HG02885 (cell line): ENCODE measurements around the gene OR4D1.
"Not testable (repeated sequence)": the region's sequence is repeated elsewhere in the genome, so short reads cannot be mapped to it uniquely, and the experiment has no call there.

Experiments
- ATAC-seq: cut with Tn5 transposase; IDR thresholded peaks from one replicate; pipeline ENCODE4 v1.9.1; 2021; ENCODE audit warnings: mild to moderate bottlenecking; ENCODE audit not compliant: unreplicated experiment, poor library complexity

OR4D1 gene

GRCh38 chr17:58147930-58148434 lies at the start of gene OR4D1:
Gene OR4D1, plus strand, starts transcription at chr17:58148384. Its CDS starts 6,770 bp downstream, at chr17:58155154.
- ATAC-seq, result no peak

DNA sequence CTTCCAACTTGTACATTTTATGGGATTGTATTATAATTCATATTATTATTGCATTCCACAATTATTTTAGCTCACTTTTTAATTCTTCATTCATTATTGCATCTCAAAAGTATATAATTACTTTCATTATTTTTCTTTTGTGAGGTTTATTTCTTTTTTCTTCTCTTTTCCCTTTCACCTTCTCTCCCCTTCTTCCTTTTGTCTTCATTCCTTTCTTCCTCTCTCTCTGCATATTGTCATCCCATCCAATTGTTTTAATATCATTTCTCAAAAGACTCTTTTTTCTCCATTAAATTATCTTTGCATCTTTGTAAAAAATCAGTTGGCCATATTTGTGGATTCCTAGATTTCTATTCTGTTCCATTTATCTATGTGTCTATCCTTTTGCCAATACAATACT lies 47.7 kb upstream of the OR4D1 start:
- ATAC-seq, result no peak

DNA sequence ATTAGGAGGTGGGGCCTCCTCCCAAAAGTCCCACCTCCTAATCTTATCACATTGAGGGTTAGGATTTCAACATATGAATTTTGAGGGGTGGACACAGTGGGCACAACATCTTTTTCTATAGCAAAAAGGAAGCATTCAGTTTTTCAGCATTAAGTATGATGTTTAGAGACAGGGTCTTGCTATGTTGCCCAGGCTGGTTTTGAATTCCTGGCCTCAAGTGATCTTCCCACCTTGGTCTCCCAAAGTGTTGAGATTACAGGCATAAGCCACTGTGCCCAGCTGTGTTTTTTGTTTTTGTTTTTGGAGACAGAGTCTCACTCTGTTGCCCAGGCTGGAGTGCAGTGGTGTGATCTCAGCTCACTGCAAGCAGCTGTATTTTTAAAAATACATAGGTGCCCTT lies 46.3 kb upstream of the OR4D1 start:
- ATAC-seq, result not testable (repeated sequence)

DNA sequence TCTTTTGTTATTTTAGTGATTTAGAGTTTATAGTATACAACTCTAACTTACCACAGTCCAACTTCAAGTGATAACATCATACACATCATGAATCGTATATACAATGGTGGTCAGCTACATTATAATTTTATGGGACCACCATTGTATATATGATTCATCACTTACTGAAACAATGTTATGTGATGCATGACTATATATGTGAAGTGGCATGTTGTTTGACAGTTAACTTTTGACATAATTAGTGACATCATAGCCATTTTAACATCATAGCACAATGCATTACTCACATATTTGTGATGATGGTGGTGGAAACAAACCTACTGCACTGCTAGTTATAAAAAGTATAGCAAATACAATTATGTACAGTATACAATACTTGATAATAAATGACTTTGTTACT lies 43.1 kb upstream of the OR4D1 start:
- no peak for ATAC-seq

DNA sequence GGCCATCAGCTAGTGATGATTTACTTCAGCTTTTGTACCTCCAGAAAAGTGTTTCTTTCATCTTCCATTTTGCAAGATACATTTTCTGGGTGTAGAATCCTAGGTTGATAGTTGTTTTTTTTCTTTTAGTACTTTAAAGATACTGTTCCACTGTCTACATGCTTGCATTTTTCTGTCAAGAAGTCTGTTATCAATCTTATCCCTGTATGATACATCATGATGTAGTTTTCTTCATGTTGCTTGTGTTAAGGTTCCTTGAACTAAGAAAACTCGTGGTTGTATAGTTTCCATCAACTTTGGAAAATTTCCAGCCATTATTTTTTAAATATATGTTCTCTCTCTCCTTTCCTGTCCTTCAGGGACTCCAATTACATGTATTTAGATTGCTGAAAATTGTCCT lies 40.9 kb upstream of the OR4D1 start:
- ATAC-seq, result no peak

DNA sequence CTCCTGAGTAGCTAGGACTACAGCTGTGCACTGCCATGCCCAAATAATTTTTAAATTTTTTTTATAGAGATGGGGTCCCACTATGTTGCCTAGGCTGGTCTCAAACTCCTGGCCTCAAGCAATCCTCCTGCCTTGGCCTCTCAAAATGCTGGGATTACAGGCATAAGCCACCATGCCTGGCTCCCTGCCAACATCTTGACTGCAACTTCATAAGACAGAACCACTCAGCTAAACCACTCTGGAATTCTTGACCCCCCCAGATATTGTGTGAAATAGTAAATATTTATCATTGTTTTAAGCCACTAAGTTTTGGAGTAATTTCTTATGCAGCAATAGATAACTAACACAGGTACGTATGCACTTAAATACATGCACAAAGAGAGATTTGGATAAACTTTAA lies 39.0 kb upstream of the OR4D1 start:
- no peak for ATAC-seq

GRCh38 chr17:58110012-58110411 lies 38.2 kb upstream of the OR4D1 start:
- ATAC-seq, result no peak

- ATAC-seq, result no peak
Observed at GRCh38 chr17:58111676-58112075, 36.5 kb upstream of the OR4D1 start.

GRCh38 chr17:58112970-58113631 lies 35.1 kb upstream of the OR4D1 start:
- ATAC-seq, result no peak

- no peak for ATAC-seq
Observed at GRCh38 chr17:58113947-58114346, 34.2 kb upstream of the OR4D1 start.

- no peak for ATAC-seq
Observed at GRCh38 chr17:58117382-58117781, 30.8 kb upstream of the OR4D1 start.

DNA sequence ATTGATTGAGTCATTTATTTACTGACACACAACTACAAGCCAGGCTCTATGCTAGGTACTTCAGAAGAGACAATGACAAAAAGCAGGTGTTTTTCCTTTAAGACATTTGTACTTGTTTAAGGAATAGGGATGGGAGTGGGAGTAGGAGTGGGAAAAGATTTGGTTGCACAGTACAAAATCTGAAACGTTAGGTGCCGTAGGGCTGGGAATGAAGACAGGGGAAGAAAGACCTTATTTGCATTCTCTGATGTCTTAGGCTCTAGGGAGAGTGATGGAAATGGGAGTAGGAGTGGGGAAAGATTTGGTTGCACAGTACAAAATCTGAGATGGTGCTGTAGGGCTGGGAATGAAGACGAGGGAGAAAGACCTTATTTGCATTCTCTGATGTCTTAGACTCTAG lies 28.7 kb upstream of the OR4D1 start:
- ATAC-seq, result no peak

DNA sequence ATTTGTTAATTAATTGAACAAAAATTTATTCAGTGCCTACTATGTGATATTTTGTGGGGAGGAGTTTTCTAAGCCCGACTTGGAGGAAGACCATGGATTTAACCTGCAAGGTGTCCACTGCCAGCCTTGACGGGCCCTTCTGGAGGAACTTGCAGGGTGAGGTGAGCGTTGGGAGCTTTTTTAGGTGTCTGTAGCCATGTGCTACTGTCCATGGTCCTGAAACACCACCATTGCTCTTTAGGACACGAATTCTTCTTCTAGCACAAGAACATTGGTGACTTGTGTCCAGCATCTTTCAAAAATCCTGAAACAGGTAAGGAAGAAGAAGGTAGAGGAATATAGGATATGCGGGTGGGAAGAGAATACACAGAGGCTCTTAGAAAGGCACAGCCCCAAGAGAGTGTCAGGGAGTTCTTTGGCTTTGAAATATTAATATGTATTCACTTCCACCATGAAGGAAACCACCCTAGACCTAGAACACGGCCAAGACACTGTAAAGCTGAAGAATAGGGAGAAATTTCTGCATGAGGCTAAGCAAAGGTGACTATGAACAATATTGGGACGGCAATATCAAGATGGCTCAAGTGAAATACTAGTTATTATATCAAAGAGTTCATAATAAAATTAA lies 27.9 kb upstream of the OR4D1 start:
- no peak for ATAC-seq

DNA sequence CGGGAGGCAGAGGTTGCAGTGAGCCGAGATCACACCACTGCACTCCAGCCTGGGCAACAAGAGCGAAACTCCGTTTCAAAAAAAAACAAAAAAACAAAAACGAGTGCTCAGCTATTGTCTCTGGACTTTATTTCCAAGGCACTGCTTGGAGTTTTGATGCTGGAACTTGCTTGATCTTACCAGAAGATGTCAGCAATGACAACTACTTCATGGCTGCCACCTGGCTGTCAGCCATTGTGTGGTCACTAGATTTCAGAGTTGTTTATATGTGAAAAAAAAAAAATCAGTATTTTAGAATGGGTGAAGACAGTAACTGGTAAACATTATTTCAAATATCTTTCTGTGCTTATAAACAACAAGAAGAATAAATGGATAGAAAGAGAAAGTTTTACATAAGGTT lies 26.3 kb upstream of the OR4D1 start:
- ATAC-seq, result no peak

DNA sequence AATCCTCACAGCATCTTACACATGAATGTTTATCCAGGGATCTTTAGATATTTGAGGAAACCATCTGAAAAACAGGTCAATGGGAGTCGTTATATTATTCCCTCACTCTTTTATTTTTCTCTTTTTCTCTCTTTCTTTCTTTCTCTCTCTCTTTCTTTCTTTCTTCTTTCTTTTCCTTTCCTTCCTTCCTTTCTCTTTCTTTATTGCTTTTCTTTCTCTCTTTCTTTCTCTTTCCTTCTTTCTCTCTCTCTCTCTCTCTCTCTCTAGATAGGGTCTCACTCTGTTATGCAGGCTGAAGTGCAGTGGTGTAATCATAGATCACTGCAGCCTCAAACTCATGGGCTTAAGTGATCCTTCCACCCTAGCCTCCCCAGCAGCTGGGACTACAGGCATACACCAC lies 20.3 kb upstream of the OR4D1 start:
- no peak for ATAC-seq

DNA sequence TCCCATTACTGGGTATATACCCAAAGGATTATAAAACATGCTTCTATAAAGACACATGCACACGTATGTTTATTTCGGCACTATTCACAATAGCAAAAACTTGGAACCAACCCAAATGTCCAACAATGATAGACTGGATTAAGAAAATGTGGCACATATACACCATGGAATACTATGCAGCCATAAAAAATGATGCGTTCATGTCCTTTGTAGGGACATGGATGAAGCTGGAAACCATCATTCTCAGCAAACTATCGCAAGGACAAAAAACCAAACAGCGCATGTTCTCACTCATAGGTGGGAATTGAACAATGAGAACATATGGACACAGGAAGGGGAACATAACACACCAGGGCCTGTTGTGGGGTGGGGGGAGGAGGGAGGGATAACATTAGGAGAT lies 15.5 kb upstream of the OR4D1 start:
- not testable (repeated sequence) for ATAC-seq

DNA sequence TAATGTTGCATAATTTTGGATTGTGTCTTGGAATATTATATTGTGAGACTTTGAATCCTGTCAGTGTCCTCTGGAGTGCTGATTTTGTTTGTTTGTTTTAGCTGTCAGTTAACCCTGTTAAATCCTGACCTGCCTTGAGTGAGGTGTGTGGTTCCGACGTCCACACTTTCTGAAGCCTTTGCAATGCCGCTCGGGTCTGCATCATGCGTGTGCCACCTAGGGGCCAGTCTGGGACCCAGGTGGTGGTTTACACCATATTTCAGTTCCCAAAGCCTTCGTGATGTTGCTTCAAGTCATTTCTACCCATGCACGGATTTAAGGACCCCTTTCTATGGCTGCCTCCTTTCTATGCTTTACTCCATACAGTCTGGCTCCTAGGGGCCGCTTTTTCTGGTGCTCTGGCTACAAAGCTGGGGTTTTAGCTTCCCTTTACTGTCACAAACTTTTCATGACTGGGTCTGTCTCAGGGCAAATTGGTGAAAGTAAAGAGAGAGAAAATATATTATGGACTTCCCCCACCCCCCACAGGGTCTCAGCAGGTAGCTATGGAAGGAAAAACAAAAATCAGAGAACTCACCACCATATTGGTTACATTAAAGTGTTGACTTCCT lies 11.4 kb upstream of the OR4D1 start:
- no peak for ATAC-seq

GRCh38 chr17:58141505-58141904 lies 6.7 kb upstream of the OR4D1 start:
- no peak for ATAC-seq

GRCh38 chr17:58143335-58143734 lies 4.8 kb upstream of the OR4D1 start:
- not testable (repeated sequence) for ATAC-seq

- ATAC-seq, result no peak
Observed at GRCh38 chr17:58144801-58145200, 3.4 kb upstream of the OR4D1 start.

- ATAC-seq, result no peak
Observed at GRCh38 chr17:58148609-58149008, 425 bp downstream of the OR4D1 start.

DNA sequence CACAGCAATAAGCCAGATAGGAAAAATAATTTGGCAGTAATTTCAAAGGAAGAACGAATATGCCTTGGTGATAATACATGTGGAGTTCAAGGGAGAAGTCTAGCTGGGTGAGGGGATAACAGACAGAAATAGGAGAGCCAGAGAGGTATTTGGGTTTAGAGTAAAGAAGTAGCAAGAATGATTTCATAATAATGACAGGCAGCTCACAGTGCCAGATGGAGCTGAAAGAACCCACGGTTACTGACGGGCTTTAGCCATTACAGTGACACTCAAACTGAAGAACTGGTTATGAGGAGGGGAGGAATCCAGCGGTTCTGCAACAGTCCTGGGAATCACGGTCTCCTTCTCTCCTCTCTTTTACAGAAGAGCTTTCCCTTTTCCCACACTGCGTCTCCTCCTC lies 2.2 kb downstream of the OR4D1 start:
- no peak for ATAC-seq
